Natural killer cell (primary cell): ENCODE measurements around the gene NXPH2. TPM values are rescaled to one million over a fixed set of nuclear protein-coding genes. Genes with fewer than 3 reads are reported as not detected.
"Not testable (repeated sequence)": the region's sequence is repeated elsewhere in the genome, so short reads cannot be mapped to it uniquely, and the experiment has no call there.

ENCODE experiments used
- ATAC-seq, 3 donors: fragments of 150-1000 bp in 2 of 3; fragments of 200-7000 bp in 1 of 3; cut with Tn5 transposase; 1 replicate in 1 of 3; 2 replicates in 2 of 3; pipeline ENCODE4 v1.10.0; 2021; ENCODE audit warnings: mild to moderate bottlenecking in 2 of 3, moderate library complexity in 2 of 3
- DNase-seq, 2 donors: peaks; one replicate each; pipeline versions ENCODE4 v3.0.0 to v3.0.0-alpha.2; 2013 to 2021; ENCODE audit warnings: mixed read lengths in 1 of 2
- H3K27ac ChIP-seq: one replicate; pipeline ENCODE4 v1.5.1; 2013; ENCODE audit warnings: mild to moderate bottlenecking, low read length
- H3K27me3 ChIP-seq: one replicate; pipeline ENCODE4 v1.6.1; 2013; ENCODE audit warnings: low read length; ENCODE audit not compliant: control insufficient read depth, insufficient read depth
- H3K36me3 ChIP-seq: one replicate; pipeline ENCODE4 v1.6.1; 2013; ENCODE audit warnings: low read length; ENCODE audit not compliant: control insufficient read depth, insufficient read depth
- H3K4me1 ChIP-seq: one replicate; pipeline ENCODE4 v1.6.1; 2013; ENCODE audit warnings: low read length; ENCODE audit not compliant: control insufficient read depth, insufficient read depth
- H3K4me3 ChIP-seq: one replicate; pipeline ENCODE4 v1.5.1; 2013; ENCODE audit warnings: low read length
- H3K9me3 ChIP-seq: one replicate; pipeline ENCODE4 v1.6.1; 2013; ENCODE audit warnings: low read length; ENCODE audit not compliant: control insufficient read depth, insufficient read depth
- H3K27ac Mint-ChIP-seq, 2 donors: one replicate each; pipeline ENCODE4 v1.8.0; 2022; ENCODE audit warnings: mild to moderate bottlenecking in 2 of 2, mixed read lengths in 2 of 2, moderate library complexity in 1 of 2
- H3K27me3 Mint-ChIP-seq, 2 donors: one replicate each; pipeline ENCODE4 v1.8.0; 2022; ENCODE audit warnings: low read depth in 2 of 2, mixed read lengths in 2 of 2
- H3K36me3 Mint-ChIP-seq: one replicate; pipeline ENCODE4 v1.8.0; 2022; ENCODE audit warnings: mixed read lengths
- H3K4me1 Mint-ChIP-seq, 2 donors: one replicate each; pipeline ENCODE4 v1.8.0; 2022; ENCODE audit warnings: mixed read lengths in 2 of 2
- H3K4me3 Mint-ChIP-seq: one replicate; pipeline ENCODE4 v1.8.0; 2022; ENCODE audit warnings: mild to moderate bottlenecking, moderate library complexity, mixed read lengths
- H3K9me3 Mint-ChIP-seq, 2 donors: one replicate each; pipeline ENCODE4 v1.8.0; 2022; ENCODE audit warnings: mixed read lengths in 2 of 2
- WGBS: methylation state at CpG from one replicate; pipeline ENCODE4 v1.1.7; 2013; ENCODE audit warnings: missing lambda C conversion rate; ENCODE audit not compliant: insufficient coverage; 5-methylcytosine and 5-hydroxymethylcytosine counted together
- intact Hi-C: fragments of 100-400 bp; cut with micrococcal nuclease; formaldehyde crosslinking; loops from one replicate; pipeline ENCODE4 v1.14.2; 2022
- total RNA-seq, 4 donors: library from RNA; stranded (reverse); fragments of 120-200 nt in 1 of 4; gene quantifications; one replicate each; pipeline versions ENCODE4 v1.2.3 to v1.2.4, GENCODE V29; 2013 to 2022
- TF ChIP-seq, protein P1 (sequence below): fragments of 200-600 bp; IDR thresholded peaks from one replicate; pipeline ENCODE4 v1.8.0; 2022; ENCODE audit warnings: antibody characterized with exemption

Gene NXPH2
- total RNA-seq, 3 donors from 2014 or later (not counting 1 experiment from before 2014, with no cell fraction given) = not detected

DNA sequence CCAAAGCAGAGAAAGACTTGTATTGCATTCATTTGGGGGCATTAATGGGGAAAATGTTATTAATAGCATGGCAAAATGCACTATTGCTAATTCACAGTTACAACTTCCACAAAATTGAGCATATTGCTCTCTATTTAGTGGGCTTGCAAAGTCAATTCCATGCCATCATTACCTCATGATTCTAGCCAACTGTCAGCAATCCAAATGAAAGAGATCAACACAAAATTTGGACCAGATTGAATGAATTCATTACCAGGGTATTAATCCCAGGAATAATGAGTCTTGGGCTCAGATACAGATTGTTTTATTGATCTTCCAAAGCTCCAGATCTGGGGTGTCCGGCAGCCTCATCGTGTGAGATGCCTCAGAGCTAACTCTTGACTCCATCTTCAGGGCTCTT is 38.3 kb downstream of the NXPH2 start:
- no peaks in the 10 kb centered on the region for H3K9me3 ChIP-seq
- H3K4me3 Mint-ChIP-seq = no peak overlapping the region
- no peaks in the 10 kb centered on the region for H3K36me3 ChIP-seq
- H3K27ac Mint-ChIP-seq = no peak overlapping the region
- ATAC-seq (no peak), DNase-seq (no peak)
- no peaks in the 10 kb centered on the region for H3K4me1 Mint-ChIP-seq
- no peaks in the 10 kb centered on the region for H3K27me3 Mint-ChIP-seq
- peaks cover 7% of the 10 kb centered on the region in 2 donors for H3K9me3 Mint-ChIP-seq
- H3K36me3 Mint-ChIP-seq = no peaks in the 10 kb centered on the region
- WGBS = 100% methylated on average over 2 of the region's 2 CpGs
- H3K27ac ChIP-seq = no peak overlapping the region
- H3K27me3 ChIP-seq = no peaks in the 10 kb centered on the region
- TF ChIP-seq, protein P1, sequence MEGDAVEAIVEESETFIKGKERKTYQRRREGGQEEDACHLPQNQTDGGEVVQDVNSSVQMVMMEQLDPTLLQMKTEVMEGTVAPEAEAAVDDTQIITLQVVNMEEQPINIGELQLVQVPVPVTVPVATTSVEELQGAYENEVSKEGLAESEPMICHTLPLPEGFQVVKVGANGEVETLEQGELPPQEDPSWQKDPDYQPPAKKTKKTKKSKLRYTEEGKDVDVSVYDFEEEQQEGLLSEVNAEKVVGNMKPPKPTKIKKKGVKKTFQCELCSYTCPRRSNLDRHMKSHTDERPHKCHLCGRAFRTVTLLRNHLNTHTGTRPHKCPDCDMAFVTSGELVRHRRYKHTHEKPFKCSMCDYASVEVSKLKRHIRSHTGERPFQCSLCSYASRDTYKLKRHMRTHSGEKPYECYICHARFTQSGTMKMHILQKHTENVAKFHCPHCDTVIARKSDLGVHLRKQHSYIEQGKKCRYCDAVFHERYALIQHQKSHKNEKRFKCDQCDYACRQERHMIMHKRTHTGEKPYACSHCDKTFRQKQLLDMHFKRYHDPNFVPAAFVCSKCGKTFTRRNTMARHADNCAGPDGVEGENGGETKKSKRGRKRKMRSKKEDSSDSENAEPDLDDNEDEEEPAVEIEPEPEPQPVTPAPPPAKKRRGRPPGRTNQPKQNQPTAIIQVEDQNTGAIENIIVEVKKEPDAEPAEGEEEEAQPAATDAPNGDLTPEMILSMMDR = no peak
- intact Hi-C loops = no loop called here
- H3K4me1 ChIP-seq = no peaks in the 10 kb centered on the region
- H3K4me3 ChIP-seq = no peak overlapping the region

DNA sequence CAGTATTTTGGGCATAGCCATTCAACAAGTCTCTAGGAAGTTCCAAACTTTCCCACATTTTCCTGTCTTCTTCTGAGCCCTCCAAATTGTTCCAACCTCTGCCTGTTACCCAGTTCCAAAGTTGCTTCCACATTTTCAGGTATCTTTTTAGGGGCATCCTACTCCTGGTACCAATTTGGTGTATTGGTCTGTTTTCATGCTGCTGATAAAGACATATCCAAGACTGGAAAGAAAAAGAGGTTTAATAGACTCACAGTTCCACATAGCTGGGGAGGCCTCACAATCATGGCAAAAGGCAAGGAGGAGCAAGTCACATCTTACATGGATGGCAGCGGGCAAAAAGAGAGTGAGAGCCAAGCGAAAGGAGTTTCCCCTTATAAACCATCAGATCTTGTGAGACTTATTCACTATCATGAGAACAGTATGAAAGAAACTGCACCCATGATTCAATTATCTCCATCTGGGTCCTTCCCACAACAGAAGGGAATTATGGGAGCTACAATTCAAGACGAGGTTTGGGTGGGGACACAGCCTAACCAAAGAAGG is 43.1 kb downstream of the NXPH2 start:
- 76% methylated on average over 3 of the region's 3 CpGs for WGBS
- H3K4me1 ChIP-seq, H3K27me3 Mint-ChIP-seq, H3K4me1 Mint-ChIP-seq, H3K27me3 ChIP-seq, H3K27ac ChIP-seq, H3K27ac Mint-ChIP-seq, intact Hi-C loops, DNase-seq, H3K4me3 ChIP-seq, H3K4me3 Mint-ChIP-seq, H3K36me3 Mint-ChIP-seq, H3K36me3 ChIP-seq, ATAC-seq, H3K9me3 ChIP-seq: not testable (repeated sequence)
- H3K9me3 Mint-ChIP-seq = peaks cover 14 to 24% of the 10 kb centered on the region in 2 donors

DNA sequence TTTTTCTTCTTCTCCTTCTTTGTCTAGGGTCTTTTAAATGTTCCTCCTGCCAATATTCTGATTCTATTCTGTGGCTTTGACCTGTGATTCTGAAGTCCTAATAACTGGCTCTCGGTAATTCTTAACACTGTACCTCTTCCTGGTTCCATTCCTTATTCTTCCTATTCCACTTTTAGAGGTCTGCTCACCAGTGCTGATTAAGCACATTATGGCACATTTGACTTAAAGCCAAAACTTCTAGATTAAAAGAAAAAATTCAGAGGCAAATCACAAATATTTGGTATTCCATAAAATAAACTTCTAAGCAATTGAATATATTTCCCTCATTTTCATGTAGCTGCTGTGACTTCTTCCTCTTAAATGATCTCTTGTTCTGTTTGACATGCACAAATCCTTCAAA is 47.5 kb downstream of the NXPH2 start:
- ATAC-seq = no peak
- no peaks in the 10 kb centered on the region for H3K36me3 ChIP-seq
- H3K4me3 Mint-ChIP-seq = no peak overlapping the region
- H3K4me3 ChIP-seq = no peak overlapping the region
- intact Hi-C loops = no loop called here
- no peaks in the 10 kb centered on the region for H3K27me3 Mint-ChIP-seq
- no peaks in the 10 kb centered on the region for H3K4me1 Mint-ChIP-seq
- WGBS = 77% methylated on average over 1 of the region's 1 CpG
- H3K27me3 ChIP-seq = no peaks in the 10 kb centered on the region
- H3K27ac ChIP-seq = no peak overlapping the region
- no peak for DNase-seq
- no peak overlapping the region for H3K27ac Mint-ChIP-seq
- H3K4me1 ChIP-seq = no peaks in the 10 kb centered on the region
- peaks cover 14 to 20% of the 10 kb centered on the region in 2 donors for H3K9me3 Mint-ChIP-seq
- peaks cover 3% of the 10 kb centered on the region for H3K9me3 ChIP-seq
- TF ChIP-seq, protein P1 = no peak
- H3K36me3 Mint-ChIP-seq = no peaks in the 10 kb centered on the region

DNA sequence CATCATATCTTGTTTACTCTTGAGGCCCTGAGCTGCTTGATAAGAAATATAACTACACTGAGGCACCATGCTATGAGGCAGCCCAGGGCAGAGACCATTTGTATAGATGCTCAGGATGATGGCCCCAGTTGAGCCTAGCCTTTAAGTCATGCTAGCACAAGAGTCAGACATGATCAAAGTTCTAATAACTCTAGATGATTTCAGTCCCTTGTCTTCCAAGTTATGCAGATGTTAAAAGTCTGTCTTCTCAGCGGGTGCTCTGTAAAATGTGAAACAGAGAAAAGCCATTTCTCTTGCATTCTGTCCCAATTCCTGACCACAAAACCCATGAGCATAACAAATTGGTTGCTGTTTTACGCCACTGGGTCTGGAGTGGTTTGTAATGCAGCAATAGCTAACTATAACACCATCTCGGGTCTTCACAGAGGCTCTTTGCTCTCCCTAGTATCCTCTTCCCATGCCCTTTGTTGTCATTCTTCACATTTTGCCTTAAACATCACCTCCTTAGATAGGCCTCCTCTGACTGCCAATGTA is 49.6 kb downstream of the NXPH2 start:
- DNase-seq (no peak), ATAC-seq (no peak)
- Histone ChIP-seq H3K27ac (no peak overlapping the region), H3K9me3 (no peaks in the 10 kb centered on the region), H3K4me1 (no peaks in the 10 kb centered on the region), H3K27me3 (no peaks in the 10 kb centered on the region), H3K36me3 (no peaks in the 10 kb centered on the region), H3K4me3 (no peak overlapping the region)
- Mint-ChIP-seq H3K27ac (no peak overlapping the region), H3K9me3 (peaks cover 11 to 14% of the 10 kb centered on the region in 2 donors), H3K27me3 (no peaks in the 10 kb centered on the region), H3K4me3 (no peak overlapping the region), H3K36me3 (no peaks in the 10 kb centered on the region), H3K4me1 (no peaks in the 10 kb centered on the region)
- WGBS = 63% methylated on average over 3 of the region's 3 CpGs
- intact Hi-C loops = no loop called here
- TF ChIP-seq, protein P1 = no peak
